Ovary (tissue), 9 donors: Measurements from ENCODE around the gene CSRP1. TPM values are rescaled to one million over a fixed set of nuclear protein-coding genes. Genes with fewer than 3 reads are reported as not detected.

Experiments used
- DNase-seq, 5 donors: peaks; one replicate each; pipeline ENCODE4 v3.0.0-alpha.2; 2019 to 2020
- H3K27ac ChIP-seq, 2 donors: fragments of 200-600 bp; one replicate each; pipeline versions ENCODE4 v1.5.1 to v1.8.0; 2019 to 2022
- H3K27me3 ChIP-seq: fragments of 200-600 bp; one replicate; pipeline ENCODE4 v1.8.0; 2022
- H3K36me3 ChIP-seq: fragments of 200-600 bp; sonication (generic); one replicate; pipeline ENCODE4 v1.5.1; 2019
- H3K4me1 ChIP-seq: one replicate; pipeline ENCODE4 v1.8.1; 2013; ENCODE audit warnings: mild to moderate bottlenecking, moderate library complexity; ENCODE audit not compliant: insufficient read depth
- H3K4me3 ChIP-seq: fragments of 200-600 bp; sonication (generic); one replicate; pipeline ENCODE4 v1.5.1; 2017
- H3K9me3 ChIP-seq, 2 donors: fragments of 200-600 bp in 1 of 2; sonication (generic) in 1 of 2; one replicate each; pipeline versions ENCODE4 v1.5.1 to v1.8.1; 2013 to 2019; ENCODE audit warnings: mild to moderate bottlenecking in 1 of 2, moderate library complexity in 1 of 2
- CTCF ChIP-seq, 3 donors: fragments of 450-650 bp in 2 of 3; fragments of 200-600 bp in 1 of 3; IDR thresholded peaks; one replicate each; pipeline versions ENCODE4 v1.5.1 to v1.8.0; 2016 to 2022; ENCODE audit warnings: antibody characterized with exemption in 3 of 3, mild to moderate bottlenecking in 1 of 3
- EP300 ChIP-seq: sonication (generic); formaldehyde crosslinking; IDR thresholded peaks from one replicate; pipeline ENCODE4 v1.6.1; 2017; ENCODE audit warnings: antibody characterized with exemption
- POLR2A ChIP-seq: fragments of 450-650 bp; IDR thresholded peaks from one replicate; pipeline ENCODE4 v1.6.1; 2017; ENCODE audit warnings: antibody characterized with exemption, mild to moderate bottlenecking, moderate library complexity
- WGBS, 3 donors: extraction: QIAGEN DNeasy Blood & Tissue Kit in 1 of 3; methylation state at CpG; one replicate each; pipeline versions ENCODE4 v1.1.5 to v1.1.7; 2013 to 2017; 5-methylcytosine and 5-hydroxymethylcytosine counted together
- intact Hi-C, 4 donors: fragments of 100-400 bp; cut with DNase I; formaldehyde crosslinking; loops; one replicate each; pipeline versions ENCODE4 v1.11.0 to v1.15.1; 2022 to 2023
- polyA plus RNA-seq, 2 donors: library from polyadenylated mRNA; stranded (reverse); fragments of 200-250 nt in 1 of 2; fragments of 350-450 nt in 1 of 2; fragmentation: Illumina TruSeq in 1 of 2; extraction: RNeasy Lipid Tissue Mini Kit (QIAGEN cat#74804) in 1 of 2; gene quantifications; one replicate each; pipeline ENCODE4 v1.2.3, GENCODE V29; 2013 to 2014
- total RNA-seq, 7 donors: library from RNA; depleted of rRNA in 2 of 7; stranded (reverse); fragments of >200 nt in 2 of 7; fragmentation: NEBNext Ultra II Directional in 3 of 7; extraction: Animal tissue kit (Norgen Biotek cat#: 25700) in 3 of 7; gene quantifications; one replicate each; pipeline versions ENCODE4 v1.1.0 to v1.2.4, GENCODE V29; 2016 to 2023
- donor health status: DM: no; HTN: no; CAD: no; lungs with moderate emphysema.
- donor health status: DM: no; HTN: no; CAD: no.
- donor health status: Bipolar disorder and iron deficiency.
- donor health status: DM: yes; HTN: yes; CAD: no.
- donor health status: DM: no; HTN: no; CAD: no.
- donor health status: DM: yes; HTN: yes; CAD: no.

The CSRP1 gene
- total and polyA plus RNA-seq, 9 donors: 205 to 783 (median 274) TPM

- intact Hi-C loops: loop anchor here in 1 of 4 donors (10.0 kb wide), 1 partner anchor 46 kb away; no protein-coding TSS in a partner anchor
- 1% methylated on average over 30 to 76 of the region's 76 CpGs for WGBS, 3 donors
- TF ChIP-seq CTCF (IDR thresholded peaks at IDR 0.05) (peak in 1 of 3 donors; percentile 18), EP300 (no peak), POLR2A (peak; percentile 70)
- Histone ChIP-seq H3K4me3 (peak within 1 kb of the TSS; percentile 83), H3K9me3 (no peaks in the 10 kb centered on the region), H3K4me1 (peaks cover 8% of the 10 kb centered on the region), H3K27me3 (no peaks in the 10 kb centered on the region), H3K36me3 (no peaks in the 10 kb centered on the region), H3K27ac (peak within 1 kb of the TSS; percentile 79 to 92)
- peak; percentile 91 to 94 (median 92) for DNase-seq
Observed at GRCh38 chr1:201468844-201469644, 37.9 kb downstream of the CSRP1 start, which contains the start of gene PHLDA3. Gene PHLDA3 (minus strand): TSS chr1:201469188. CDS start chr1:201468786, 402 bp downstream.

- intact Hi-C loops: loop anchor here in 1 of 4 donors (10.0 kb wide), 1 partner anchor 46 kb away; no protein-coding TSS in a partner anchor
- 0 to 2% (median 1%) methylated on average over 15 to 44 of the region's 44 CpGs for WGBS, 3 donors
- Histone ChIP-seq H3K27ac (peak overlapping the region; percentile 79 to 92), H3K27me3 (no peaks in the 10 kb centered on the region), H3K9me3 (no peaks in the 10 kb centered on the region), H3K36me3 (no peaks in the 10 kb centered on the region), H3K4me1 (peaks cover 8% of the 10 kb centered on the region), H3K4me3 (peak overlapping the region; percentile 83)
- TF ChIP-seq POLR2A (no peak), CTCF (IDR thresholded peaks at IDR 0.05) (no peak), EP300 (no peak)
- peak; percentile 46 to 72 (median 66) for DNase-seq
Observed at GRCh38 chr1:201468501-201468843, 38.5 kb downstream of the CSRP1 start.

- intact Hi-C loops: loop anchor here in 1 of 4 donors (10.0 kb wide), 1 partner anchor 48 kb away; no protein-coding TSS in a partner anchor
- H3K27me3 ChIP-seq: no peaks in the 10 kb centered on the region
- H3K9me3 ChIP-seq: no peaks in the 10 kb centered on the region
- peak overlapping the region; percentile 83 for H3K4me3 ChIP-seq
- H3K27ac ChIP-seq: peak overlapping the region in 1 of 2 donors; percentile 52
- H3K36me3 ChIP-seq: no peaks in the 10 kb centered on the region
- TF ChIP-seq EP300 (no peak), CTCF (IDR thresholded peaks at IDR 0.05) (no peak)
- peaks cover 8% of the 10 kb centered on the region for H3K4me1 ChIP-seq
- 58 to 86% (median 72%) methylated on average over 3 of the region's 3 CpGs for WGBS, 3 donors
- no peak for DNase-seq
Observed at GRCh38 chr1:201466492-201466891, 40.4 kb downstream of the CSRP1 start.

GRCh38 chr1:201465698-201466290, 41.1 kb downstream of the CSRP1 start:
- TF ChIP-seq POLR2A (no peak), EP300 (no peak), CTCF (IDR thresholded peaks at IDR 0.05) (no peak)
- H3K27ac ChIP-seq: no peak overlapping the region
- H3K36me3 ChIP-seq: no peaks in the 10 kb centered on the region
- no peaks in the 10 kb centered on the region for H3K9me3 ChIP-seq
- WGBS, 3 donors: 76 to 84% (median 83%) methylated on average over 9 of the region's 9 CpGs
- H3K27me3 ChIP-seq: no peaks in the 10 kb centered on the region
- peaks cover 10% of the 10 kb centered on the region for H3K4me1 ChIP-seq
- no peak overlapping the region for H3K4me3 ChIP-seq
- DNase-seq: no peak
- intact Hi-C loops: loop anchor here in 1 of 4 donors (10.0 kb wide), 1 partner anchor 49 kb away; no protein-coding TSS in a partner anchor
